GM12875 (cell line): ENCODE data around the gene PSAP.

Experiments used
- H3K4me3 ChIP-seq: one replicate; pipeline ENCODE4 v1.5.1; 2011; ENCODE audit warnings: low read depth, low read length, control low read depth
- CTCF ChIP-seq: IDR thresholded peaks from 2 replicates; pipeline ENCODE4 v1.5.1; 2011; ENCODE audit warnings: low read depth, mild to moderate bottlenecking, control low read depth, inconsistent platforms, low read length, moderate library complexity, borderline replicate concordance; ENCODE audit not compliant: insufficient read depth

PSAP gene

GRCh38 chr10:71795248-71795647 is 55.8 kb downstream of the PSAP start:
- no peak overlapping the region for H3K4me3 ChIP-seq
- TF ChIP-seq CTCF, result no peak

GRCh38 chr10:71790749-71791440 is 60.2 kb downstream of the PSAP start:
- no peak for TF ChIP-seq CTCF
- H3K4me3 ChIP-seq, result no peak overlapping the region

GRCh38 chr10:71789871-71790270 is 61.2 kb downstream of the PSAP start:
- no peak overlapping the region for H3K4me3 ChIP-seq
- TF ChIP-seq CTCF, result no peak

GRCh38 chr10:71788954-71789353 is 62.1 kb downstream of the PSAP start:
- no peak overlapping the region for H3K4me3 ChIP-seq
- no peak for TF ChIP-seq CTCF

GRCh38 chr10:71784679-71785272 is 66.3 kb downstream of the PSAP start:
- no peak overlapping the region for H3K4me3 ChIP-seq
- no peak for TF ChIP-seq CTCF

- no peak for TF ChIP-seq CTCF
- H3K4me3 ChIP-seq, result no peak overlapping the region
Measured at GRCh38 chr10:71783917-71784678, 67.0 kb downstream of the PSAP start.

- no peak for TF ChIP-seq CTCF
- H3K4me3 ChIP-seq, result no peak overlapping the region
Measured at GRCh38 chr10:71782917-71783490, 68.0 kb downstream of the PSAP start.
